HK-2 (cell line): ENCODE data around the gene CFAP70.
A peak's percentile ranks its signal among the peaks of the same experiment; 100 is the strongest.
"Not testable (repeated sequence)": the region's sequence is repeated elsewhere in the genome, so short reads cannot be mapped to it uniquely, and the experiment has no call there.

Experiments
- DNase-seq: peaks from one replicate; pipeline ENCODE4 v3.0.0-alpha.2; 2018; ENCODE audit not compliant: unreplicated experiment

The CFAP70 gene

GRCh38 chr10:73339436-73339835, 19.2 kb downstream of the CFAP70 start:
- DNase-seq: no peak

GRCh38 chr10:73338801-73339368, 19.8 kb downstream of the CFAP70 start:
- no peak for DNase-seq

- no peak for DNase-seq
Measured at GRCh38 chr10:73333202-73333601, 25.5 kb downstream of the CFAP70 start.

GRCh38 chr10:73332379-73332778, 26.3 kb downstream of the CFAP70 start:
- DNase-seq: no peak

GRCh38 chr10:73328523-73328922, 30.1 kb downstream of the CFAP70 start:
- DNase-seq: not testable (repeated sequence)

- DNase-seq: not testable (repeated sequence)
Measured at GRCh38 chr10:73325290-73325689, 33.4 kb downstream of the CFAP70 start.

GRCh38 chr10:73323582-73323981, 35.1 kb downstream of the CFAP70 start:
- DNase-seq: not testable (repeated sequence)

- no peak for DNase-seq
Measured at GRCh38 chr10:73310475-73310874, 48.2 kb downstream of the CFAP70 start.

GRCh38 chr10:73307203-73307800, 51.4 kb downstream of the CFAP70 start:
- DNase-seq: no peak

- DNase-seq: no peak
Measured at GRCh38 chr10:73306171-73306708, 52.4 kb downstream of the CFAP70 start.

GRCh38 chr10:73296946-73297345, 61.7 kb downstream of the CFAP70 start:
- DNase-seq: no peak

GRCh38 chr10:73293461-73293860, 65.2 kb downstream of the CFAP70 start:
- DNase-seq: no peak

- no peak for DNase-seq
Measured at GRCh38 chr10:73289958-73290357, 68.7 kb downstream of the CFAP70 start.

- DNase-seq: no peak
Measured at GRCh38 chr10:73287441-73287840, 71.2 kb downstream of the CFAP70 start.

- DNase-seq: no peak
Measured at GRCh38 chr10:73281097-73281496, 77.6 kb downstream of the CFAP70 start.

GRCh38 chr10:73264423-73264822, 94.2 kb downstream of the CFAP70 start:
- no peak for DNase-seq

GRCh38 chr10:73263693-73264347, 94.8 kb downstream of the CFAP70 start:
- DNase-seq: no peak

GRCh38 chr10:73262880-73263555, 95.6 kb downstream of the CFAP70 start:
- no peak for DNase-seq

GRCh38 chr10:73262105-73262730, 96.4 kb downstream of the CFAP70 start:
- DNase-seq: peak; percentile 57

GRCh38 chr10:73261362-73261995, 97.2 kb downstream of the CFAP70 start:
- no peak for DNase-seq

GRCh38 chr10:73258612-73259011, 100.1 kb downstream of the CFAP70 start:
- DNase-seq: not testable (repeated sequence)

GRCh38 chr10:73253225-73253555, 105.5 kb downstream of the CFAP70 start:
- DNase-seq: no peak
